ENCODE data around the gene RASGRF1. TPM values are rescaled to one million over a fixed set of nuclear protein-coding genes. Genes with fewer than 3 reads are reported as not detected.
"Not testable (repeated sequence)": the region's sequence is repeated elsewhere in the genome, so short reads cannot be mapped to it uniquely, and the experiment has no call there.

The RASGRF1 gene
- total RNA-seq, 2 donors from 2014 or later: 0.09 to 1.1 TPM

DNA sequence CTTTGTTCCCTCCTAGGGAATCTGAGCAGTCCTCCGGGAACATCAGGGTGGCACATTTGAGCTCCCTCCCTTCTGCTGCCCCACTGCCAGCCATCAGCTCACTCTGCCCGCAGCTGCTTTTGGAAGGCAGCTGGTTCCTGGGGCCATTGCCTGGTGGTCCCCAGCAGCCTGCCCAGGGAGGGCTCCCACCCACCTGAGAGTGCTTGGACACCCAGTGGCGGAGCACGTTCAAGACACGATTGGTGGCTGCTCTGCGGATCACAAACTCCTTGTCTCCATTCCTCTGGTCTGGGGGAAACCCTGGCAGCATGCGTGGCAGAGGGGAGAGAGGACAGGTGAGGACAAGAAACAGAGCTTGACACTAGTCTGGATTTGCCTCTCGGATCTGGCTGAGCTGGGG lies 92.1 kb downstream of the RASGRF1 start:
- H3K4me3 ChIP-seq: no peak overlapping the region
- H3K27me3 ChIP-seq (replicated peaks; ENCODE audit: insufficient read depth): no peaks in the 10 kb centered on the region
- no peaks in the 10 kb centered on the region for H3K4me1 ChIP-seq (replicated peaks)
- no peak overlapping the region for H3K27ac ChIP-seq
- no peaks in the 10 kb centered on the region for H3K36me3 ChIP-seq
- TF ChIP-seq, protein P1, sequence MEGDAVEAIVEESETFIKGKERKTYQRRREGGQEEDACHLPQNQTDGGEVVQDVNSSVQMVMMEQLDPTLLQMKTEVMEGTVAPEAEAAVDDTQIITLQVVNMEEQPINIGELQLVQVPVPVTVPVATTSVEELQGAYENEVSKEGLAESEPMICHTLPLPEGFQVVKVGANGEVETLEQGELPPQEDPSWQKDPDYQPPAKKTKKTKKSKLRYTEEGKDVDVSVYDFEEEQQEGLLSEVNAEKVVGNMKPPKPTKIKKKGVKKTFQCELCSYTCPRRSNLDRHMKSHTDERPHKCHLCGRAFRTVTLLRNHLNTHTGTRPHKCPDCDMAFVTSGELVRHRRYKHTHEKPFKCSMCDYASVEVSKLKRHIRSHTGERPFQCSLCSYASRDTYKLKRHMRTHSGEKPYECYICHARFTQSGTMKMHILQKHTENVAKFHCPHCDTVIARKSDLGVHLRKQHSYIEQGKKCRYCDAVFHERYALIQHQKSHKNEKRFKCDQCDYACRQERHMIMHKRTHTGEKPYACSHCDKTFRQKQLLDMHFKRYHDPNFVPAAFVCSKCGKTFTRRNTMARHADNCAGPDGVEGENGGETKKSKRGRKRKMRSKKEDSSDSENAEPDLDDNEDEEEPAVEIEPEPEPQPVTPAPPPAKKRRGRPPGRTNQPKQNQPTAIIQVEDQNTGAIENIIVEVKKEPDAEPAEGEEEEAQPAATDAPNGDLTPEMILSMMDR (IDR thresholded peaks at IDR 0.05): no peak
- TF ChIP-seq POLR2AphosphoS5 (IDR thresholded peaks at IDR 0.05) (no peak), POLR2A (IDR thresholded peaks at IDR 0.05) (no peak)
- intact Hi-C loops (cut with DNase I): no loop called here
- DNase-seq (ENCODE audit: low spot score): no peak
- 75% methylated on average over 8 of the region's 8 CpGs for WGBS
- H3K9me3 ChIP-seq: no peaks in the 10 kb centered on the region

DNA sequence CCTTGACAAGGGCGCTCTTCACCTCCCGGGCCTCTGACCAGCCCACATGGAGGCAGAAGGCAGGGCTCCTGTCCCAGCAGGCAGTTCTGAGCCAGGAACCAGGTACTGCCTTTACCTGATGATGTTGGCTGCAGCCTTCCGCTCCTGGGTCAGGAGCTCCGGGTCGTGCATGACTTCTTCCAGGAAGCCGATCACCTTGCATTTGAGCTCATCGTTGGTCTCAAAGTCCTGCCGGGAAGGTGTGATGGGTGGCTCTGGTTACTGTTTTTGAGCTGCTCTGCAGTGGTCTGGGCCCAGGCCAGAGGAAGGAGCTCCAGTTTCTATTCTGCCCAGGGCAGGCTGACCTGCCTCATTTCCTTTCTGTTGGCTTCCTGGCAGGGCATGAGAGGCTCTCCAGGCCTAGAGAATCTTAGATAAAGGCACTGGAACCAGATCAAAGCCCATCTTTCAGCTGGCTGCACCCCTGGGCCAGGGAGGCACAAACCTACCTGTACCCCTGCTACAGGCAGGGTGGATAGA lies 92.5 kb downstream of the RASGRF1 start:
- H3K4me3 ChIP-seq: no peak overlapping the region
- intact Hi-C loops (cut with DNase I): no loop called here
- H3K27me3 ChIP-seq (replicated peaks; ENCODE audit: insufficient read depth): no peaks in the 10 kb centered on the region
- WGBS: 64% methylated on average over 6 of the region's 8 CpGs
- no peaks in the 10 kb centered on the region for H3K9me3 ChIP-seq
- no peak for DNase-seq (ENCODE audit: low spot score)
- H3K27ac ChIP-seq: no peak overlapping the region
- no peaks in the 10 kb centered on the region for H3K36me3 ChIP-seq
- H3K4me1 ChIP-seq (replicated peaks): no peaks in the 10 kb centered on the region
- TF ChIP-seq POLR2AphosphoS5 (IDR thresholded peaks at IDR 0.05): no peak
- TF ChIP-seq, protein P1 (IDR thresholded peaks at IDR 0.05): no peak
- TF ChIP-seq POLR2A (IDR thresholded peaks at IDR 0.05): no peak

DNA sequence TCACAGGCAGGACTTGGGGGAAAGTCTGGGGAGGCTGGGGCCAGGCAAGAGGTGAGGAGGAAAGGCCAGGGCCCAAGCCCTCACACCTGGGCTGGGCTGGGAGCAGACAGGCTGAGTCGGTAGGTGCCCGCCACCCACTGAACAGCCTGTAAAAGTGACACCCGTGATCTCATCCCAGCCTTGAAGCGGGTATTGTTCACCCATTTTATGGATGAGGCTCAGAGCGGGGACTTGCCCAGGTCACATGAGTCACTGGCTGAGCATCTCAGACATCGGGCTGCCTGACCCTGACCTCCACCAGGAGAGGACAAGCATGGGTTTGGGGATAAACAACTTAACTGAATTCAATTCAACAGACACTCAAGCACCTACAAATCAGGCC lies 93.7 kb downstream of the RASGRF1 start:
- DNase-seq (ENCODE audit: low spot score): no peak
- Histone ChIP-seq H3K36me3 (no peaks in the 10 kb centered on the region), H3K27me3 (replicated peaks; ENCODE audit: insufficient read depth) (no peaks in the 10 kb centered on the region), H3K4me3 (no peak overlapping the region), H3K4me1 (replicated peaks) (no peaks in the 10 kb centered on the region), H3K27ac (no peak overlapping the region), H3K9me3 (no peaks in the 10 kb centered on the region)
- no peak for TF ChIP-seq POLR2A (IDR thresholded peaks at IDR 0.05)
- TF ChIP-seq POLR2AphosphoS5 (IDR thresholded peaks at IDR 0.05): no peak
- TF ChIP-seq, protein P1 (IDR thresholded peaks at IDR 0.05): no peak
- intact Hi-C loops (cut with DNase I): no loop called here
- 69% methylated on average over 6 of the region's 6 CpGs for WGBS

DNA sequence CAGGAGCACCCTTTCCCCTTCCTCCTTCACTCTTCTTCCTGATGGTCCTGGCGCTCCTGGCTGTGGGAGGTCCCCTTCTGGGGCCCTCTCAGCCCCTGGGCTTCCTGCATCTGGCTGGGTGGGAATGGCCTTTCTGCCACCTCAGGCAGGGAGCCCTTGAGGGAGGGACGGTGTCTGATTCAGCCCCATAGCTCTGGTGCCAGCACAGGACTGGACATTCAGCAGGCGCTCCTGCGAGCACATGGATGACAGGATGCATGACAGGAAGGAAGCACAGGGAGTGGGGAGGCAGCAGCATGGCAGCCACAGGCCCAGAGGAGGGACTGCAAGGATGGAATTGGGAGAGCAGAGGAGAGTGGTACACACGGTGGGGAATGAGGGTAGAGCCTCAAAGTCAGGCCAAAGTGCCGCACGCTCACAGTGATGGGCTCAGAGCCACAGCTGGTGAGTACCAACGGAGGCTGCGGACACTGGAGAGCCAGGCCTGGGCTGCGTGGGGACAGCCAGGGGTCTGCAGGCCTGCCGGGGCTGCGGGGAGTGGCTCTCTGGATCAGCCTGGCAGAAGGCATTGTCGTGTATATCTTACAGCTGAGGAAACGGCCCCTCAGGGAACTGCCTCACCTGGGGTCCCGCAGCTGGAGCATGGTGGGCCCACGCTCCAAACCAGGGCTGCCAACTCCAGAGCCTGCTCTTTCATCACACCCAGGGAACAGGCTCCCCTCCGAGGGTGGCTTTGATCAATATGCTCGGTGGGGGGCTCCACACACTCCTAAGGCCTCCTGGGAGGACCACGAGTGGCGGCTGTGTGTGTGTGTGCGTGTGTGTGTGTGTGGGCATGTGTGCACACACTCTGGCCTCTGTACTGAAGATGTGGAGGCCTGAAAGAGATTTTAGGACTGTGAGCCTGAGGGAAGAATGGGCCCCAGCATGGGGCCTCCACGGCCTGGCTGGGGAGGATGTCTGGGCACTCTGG lies 94.4 kb downstream of the RASGRF1 start:
- no peaks in the 10 kb centered on the region for H3K4me1 ChIP-seq (replicated peaks)
- no peak overlapping the region for H3K4me3 ChIP-seq
- intact Hi-C loops (cut with DNase I): no loop called here
- no peaks in the 10 kb centered on the region for H3K27me3 ChIP-seq (replicated peaks; ENCODE audit: insufficient read depth)
- 89% methylated on average over 22 of the region's 22 CpGs for WGBS
- TF ChIP-seq POLR2A (IDR thresholded peaks at IDR 0.05) (no peak), POLR2AphosphoS5 (IDR thresholded peaks at IDR 0.05) (no peak)
- no peak overlapping the region for H3K27ac ChIP-seq
- H3K36me3 ChIP-seq: no peaks in the 10 kb centered on the region
- no peak for DNase-seq (ENCODE audit: low spot score)
- no peaks in the 10 kb centered on the region for H3K9me3 ChIP-seq

DNA sequence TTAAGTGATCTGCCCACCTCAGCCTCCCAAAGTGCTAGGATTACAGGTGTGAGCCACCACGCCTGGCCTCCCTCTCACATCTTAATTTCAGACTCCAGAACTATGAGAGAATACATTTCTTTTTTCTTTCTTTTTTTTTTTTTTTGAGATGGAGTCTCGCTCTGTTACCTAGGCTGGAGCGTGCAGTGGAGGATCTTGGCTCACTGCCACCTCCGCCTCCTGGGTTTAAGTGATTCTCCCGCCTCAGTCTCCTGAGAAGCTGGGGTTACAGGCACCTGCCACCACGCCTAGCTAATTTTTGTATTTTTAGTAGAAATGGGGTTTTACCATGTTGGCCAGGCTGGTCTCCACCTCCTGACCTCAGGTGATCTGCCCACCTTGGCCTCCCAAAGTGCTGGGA lies 95.4 kb downstream of the RASGRF1 start:
- H3K4me1 ChIP-seq (replicated peaks); H3K9me3 ChIP-seq; H3K4me3 ChIP-seq; H3K27ac ChIP-seq; H3K27me3 ChIP-seq (replicated peaks; ENCODE audit: insufficient read depth); DNase-seq (ENCODE audit: low spot score); intact Hi-C loops (cut with DNase I); H3K36me3 ChIP-seq: not testable (repeated sequence)
- WGBS: 80% methylated on average over 6 of the region's 6 CpGs

Data from prostate gland (tissue), 2 donors.